ENCODE measurements around the gene PSMB5.

- TF ChIP-seq CTCF (IDR thresholded peaks at IDR 0.05) (no peak), POLR2A (IDR thresholded peaks at IDR 0.05) (no peak), EP300 (IDR thresholded peaks at IDR 0.05) (no peak)
Observed at GRCh38 chr14:23000860-23001259, 33.8 kb downstream of the PSMB5 start.
